ENCODE measurements around the gene KLC3.

- TF ChIP-seq YY1 (IDR thresholded peaks at IDR 0.05; ENCODE audit: insufficient read depth, insufficient read length) = no peak
- TF ChIP-seq SUZ12 (IDR thresholded peaks at IDR 0.05; ENCODE audit: extremely low read depth, insufficient read depth, insufficient read length) = no peak
Measured at GRCh38 chr19:45303269-45304060, 37.1 kb upstream of the KLC3 start.
